Epithelial cell of umbilical artery (primary cell): ENCODE data around the gene SAP30L. TPM values are rescaled to one million over a fixed set of nuclear protein-coding genes. Genes with fewer than 3 reads are reported as not detected.

ENCODE experiments used
- total RNA-seq: library from RNA; depleted of rRNA; stranded (reverse); fragments of >200 nt; gene quantifications from 2 replicates; pipeline ENCODE4 v1.2.3, GENCODE V29; 2014

The SAP30L gene
- total RNA-seq = 17.6 and 23.1 TPM in 2 replicates

GRCh38 chr5:154445422-154446194 is at the start of gene SAP30L:
Gene SAP30L (plus strand): TSS chr5:154445997. CDS start chr5:154446605, 608 bp downstream.

GRCh38 chr5:154478224-154478565 is 32.4 kb downstream of the SAP30L start, which contains the start of gene HAND1:
Gene HAND1 (minus strand): TSS chr5:154478227. CDS start chr5:154478008, 219 bp downstream.

Other genes starting within 250 kb of the SAP30L start
- gene HAND1, start 32.2 kb downstream of the SAP30L start, total RNA-seq = not detected in 2 replicates